Measurements from ENCODE around the gene DCAF10. TPM values are rescaled to one million over a fixed set of nuclear protein-coding genes. Genes with fewer than 3 reads are reported as not detected.

The DCAF10 gene
- total and polyA plus RNA-seq, 2 of the 8 experiments (the other 6 are each of a cell fraction or from before 2014, with no cell fraction given): 7.1 to 15.0 TPM

DNA sequence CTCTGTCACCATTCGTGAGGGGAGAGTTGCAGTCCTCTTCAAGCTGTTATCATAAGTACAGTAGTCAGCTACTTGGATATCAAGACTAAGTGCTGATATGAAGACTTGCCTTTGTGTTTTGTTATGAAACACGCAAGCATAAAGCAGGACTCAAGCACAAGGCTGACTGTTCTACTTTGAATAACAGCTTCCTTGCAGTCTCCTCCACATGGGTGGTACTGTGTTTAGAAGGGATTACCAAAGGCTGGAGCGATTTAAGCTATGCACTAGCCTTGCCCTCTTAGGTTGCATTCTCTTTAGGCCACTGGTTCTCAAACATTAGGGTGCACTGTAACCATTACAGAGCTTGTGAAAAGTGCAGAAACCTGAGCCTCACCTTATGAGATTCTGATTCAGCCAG, 61.9 kb downstream of the DCAF10 start:
- no peak overlapping the region for H3K23ac ChIP-seq (ENCODE audit: insufficient read length)
- no peak overlapping the region for H2BK12ac ChIP-seq (ENCODE audit: low read depth, low read length)
- ChIA-PET POLR2A (ENCODE audit: partially characterized antibody) (no interaction called here), CTCF (ENCODE audit: partially characterized antibody) (interaction anchor here (0.9 kb wide), 2 partner anchors 17 to 224 kb away, joined by 3 read pairs; no protein-coding TSS in a partner anchor)
- no peak for TF ChIP-seq TEAD4 (IDR thresholded peaks at IDR 0.05; ENCODE audit: low read depth, low read length)
- TF ChIP-seq SP1 (IDR thresholded peaks at IDR 0.05; ENCODE audit: low read depth, low read length): no peak
- no peak for TF ChIP-seq CTBP2 (IDR thresholded peaks at IDR 0.05; ENCODE audit: borderline replicate concordance, insufficient read depth, insufficient read length, low read length)
- no peak for TF ChIP-seq RBBP5 (IDR thresholded peaks at IDR 0.05; ENCODE audit: borderline replicate concordance, low read depth, low read length)
- no peaks in the 10 kb centered on the region for H3K4me1 ChIP-seq (replicated peaks in 1 of 4; ENCODE audit: control insufficient read depth in 3 of 4, insufficient read depth in 4 of 4, low read length in 3 of 4)
- DNase-seq (ENCODE audit: low read depth in 1 of 2, low spot score in 2 of 2) (no peak), FAIRE-seq (no peak)
- H3K14ac ChIP-seq (ENCODE audit: insufficient read length): no peak overlapping the region
- no peak overlapping the region for H2BK5ac ChIP-seq (ENCODE audit: low read depth, low read length)
- no peak overlapping the region for H3K4me2 ChIP-seq (ENCODE audit: insufficient read depth in 1 of 2, low read depth in 2 of 2, low read length in 2 of 2)
- peaks cover 1 to 2% of the 10 kb centered on the region in 2 experiments for H4K20me1 ChIP-seq (replicated peaks in 1 of 2; ENCODE audit: control insufficient read depth in 1 of 2, insufficient read depth in 2 of 2, low read length in 2 of 2)
- no peaks in the 10 kb centered on the region for H3K79me2 ChIP-seq (ENCODE audit: control insufficient read depth in 1 of 2, insufficient read depth in 2 of 2, low read length in 2 of 2)
- no peaks in the 10 kb centered on the region for H3K23me2 ChIP-seq (ENCODE audit: low read depth, low read length)
- no peak overlapping the region for H2BK120ac ChIP-seq (replicated peaks; ENCODE audit: low read depth, low read length)
- H2AK5ac ChIP-seq (ENCODE audit: low read depth, low read length): no peak overlapping the region
- no peak overlapping the region for H3K56ac ChIP-seq (replicated peaks; ENCODE audit: insufficient read length, low read depth, low read length)
- no peak overlapping the region for H3K27ac ChIP-seq (ENCODE audit: low read depth, low read length)
- no peaks in the 10 kb centered on the region for H3K27me3 ChIP-seq (replicated peaks in 1 of 4; ENCODE audit: control insufficient read depth in 3 of 4, extremely low read depth in 1 of 4, insufficient read depth in 3 of 4, low read length in 3 of 4)
- H4K8ac ChIP-seq (ENCODE audit: extremely low read depth, insufficient read depth, low read length): no peak overlapping the region
- no peak overlapping the region for H3K18ac ChIP-seq (ENCODE audit: extremely low read depth, low read length)
- H3K79me1 ChIP-seq (ENCODE audit: low read depth, low read length): no peaks in the 10 kb centered on the region
- H2AFZ ChIP-seq (ENCODE audit: low read length): no peak overlapping the region
- H4K5ac ChIP-seq (ENCODE audit: insufficient read length, low read depth, low read length): no peak overlapping the region
- H3K4ac ChIP-seq (replicated peaks; ENCODE audit: insufficient read length, low read depth, low read length): no peak overlapping the region
- H3K9ac ChIP-seq (replicated peaks in 1 of 4; ENCODE audit: extremely low read depth in 1 of 4, low read depth in 3 of 4, low read length in 3 of 4): no peak overlapping the region
- H2BK15ac ChIP-seq (ENCODE audit: low read length): no peak overlapping the region
- H3K9me3 ChIP-seq (ENCODE audit: insufficient read depth in 2 of 2, low read depth in 1 of 2, low read length in 1 of 2): no peaks in the 10 kb centered on the region
- no peak overlapping the region for H3K4me3 ChIP-seq (ENCODE audit: extremely low read depth in 1 of 4, insufficient read depth in 2 of 4, low read depth in 3 of 4, low read length in 4 of 4)
- 84% methylated on average over 3 of the region's 3 CpGs; no CpG with 5 or more reads in 1 of the 2 experiments for WGBS, 2 experiments (ENCODE audit: extremely low coverage in 1 of 2, insufficient coverage in 1 of 2, insufficient read length in 1 of 2, insufficient replicate concordance in 2 of 2, low coverage in 1 of 2, low lambda C conversion rate in 2 of 2, missing lambda C conversion rate in 1 of 2)
- H2BK20ac ChIP-seq (ENCODE audit: low read length): no peak overlapping the region
- no peak overlapping the region for H4K91ac ChIP-seq (replicated peaks; ENCODE audit: insufficient read length, low read length)
- peaks cover 0 to 15% (median 3%) of the 10 kb centered on the region in 4 experiments; a peak in 4 of 8 replicates for H3K36me3 ChIP-seq (ENCODE audit: control insufficient read depth in 2 of 4, insufficient read depth in 4 of 4, low read length in 3 of 4)

Data from H1 (cell line).